Smooth muscle cell of the pulmonary artery (primary cell): ENCODE data around the gene CXCL6. TPM values are rescaled to one million over a fixed set of nuclear protein-coding genes. Genes with fewer than 3 reads are reported as not detected.

Source experiments
- total RNA-seq: library from RNA; depleted of rRNA; stranded (reverse); fragments of >200 nt; gene quantifications from 2 replicates; pipeline ENCODE4 v1.2.3, GENCODE V29; 2014

The CXCL6 gene
- total RNA-seq = 19.6 and 184 TPM in 2 replicates

DNA sequence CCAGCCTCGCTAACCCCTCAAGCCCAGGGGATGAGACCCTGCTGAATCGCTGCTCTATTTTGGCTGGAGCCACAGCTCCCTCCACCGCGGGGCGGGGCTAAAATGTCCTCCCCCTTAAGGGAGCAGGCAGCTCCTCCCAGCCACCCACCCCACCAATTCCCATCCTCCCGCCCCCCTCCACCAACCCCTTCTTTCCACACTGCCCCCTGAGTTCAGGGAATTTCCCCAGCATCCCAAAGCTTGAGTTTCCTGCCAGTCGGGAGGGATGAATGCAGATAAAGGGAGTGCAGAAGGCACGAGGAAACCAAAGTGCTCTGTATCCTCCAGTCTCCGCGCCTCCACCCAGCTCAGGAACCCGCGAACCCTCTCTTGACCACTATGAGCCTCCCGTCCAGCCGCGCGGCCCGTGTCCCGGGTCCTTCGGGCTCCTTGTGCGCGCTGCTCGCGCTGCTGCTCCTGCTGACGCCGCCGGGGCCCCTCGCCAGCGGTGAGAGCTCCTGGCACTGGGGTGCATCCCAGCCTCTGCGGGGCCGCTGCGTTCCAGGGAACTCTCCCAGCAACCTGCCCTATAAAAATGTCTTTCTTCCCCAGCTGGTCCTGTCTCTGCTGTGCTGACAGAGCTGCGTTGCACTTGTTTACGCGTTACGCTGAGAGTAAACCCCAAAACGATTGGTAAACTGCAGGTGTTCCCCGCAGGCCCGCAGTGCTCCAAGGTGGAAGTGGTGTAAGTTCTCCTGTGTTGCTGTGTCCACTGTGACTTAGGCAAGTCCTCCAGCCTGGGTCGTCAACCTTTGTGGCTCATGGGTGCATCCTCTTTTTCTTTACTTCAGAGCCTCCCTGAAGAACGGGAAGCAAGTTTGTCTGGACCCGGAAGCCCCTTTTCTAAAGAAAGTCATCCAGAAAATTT, at the start of gene CXCL6:
TSS of gene CXCL6 (plus strand) at position 306 of the 907 bp plus-strand sequence. CDS start at position 379, 73 bp downstream.

DNA sequence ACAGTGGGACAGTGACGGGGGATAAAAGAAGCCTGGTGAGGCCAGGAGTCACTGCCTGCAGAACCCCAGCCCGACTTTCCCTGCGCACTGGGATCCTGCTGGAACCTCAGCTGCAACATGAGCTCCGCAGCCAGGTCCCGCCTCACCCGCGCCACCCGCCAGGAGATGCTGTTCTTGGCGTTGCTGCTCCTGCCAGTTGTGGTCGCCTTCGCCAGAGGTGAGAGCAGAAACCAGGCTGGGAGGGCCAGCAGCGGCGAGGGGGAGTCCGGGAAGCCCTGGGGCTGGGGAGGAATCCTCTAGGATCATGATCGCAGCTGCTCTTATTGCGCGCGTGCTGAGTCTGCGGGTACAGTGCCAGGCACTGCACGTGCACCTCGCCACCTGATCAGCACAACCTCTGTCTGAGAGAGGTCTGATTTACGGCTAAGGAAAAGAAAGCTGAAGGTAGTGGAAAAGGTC, 16.8 kb downstream of the CXCL6 start, which contains the start of gene PF4V1:
TSS of gene PF4V1 (plus strand) at position 51 of the 459 bp plus-strand sequence. CDS start at position 118, 67 bp downstream.

DNA sequence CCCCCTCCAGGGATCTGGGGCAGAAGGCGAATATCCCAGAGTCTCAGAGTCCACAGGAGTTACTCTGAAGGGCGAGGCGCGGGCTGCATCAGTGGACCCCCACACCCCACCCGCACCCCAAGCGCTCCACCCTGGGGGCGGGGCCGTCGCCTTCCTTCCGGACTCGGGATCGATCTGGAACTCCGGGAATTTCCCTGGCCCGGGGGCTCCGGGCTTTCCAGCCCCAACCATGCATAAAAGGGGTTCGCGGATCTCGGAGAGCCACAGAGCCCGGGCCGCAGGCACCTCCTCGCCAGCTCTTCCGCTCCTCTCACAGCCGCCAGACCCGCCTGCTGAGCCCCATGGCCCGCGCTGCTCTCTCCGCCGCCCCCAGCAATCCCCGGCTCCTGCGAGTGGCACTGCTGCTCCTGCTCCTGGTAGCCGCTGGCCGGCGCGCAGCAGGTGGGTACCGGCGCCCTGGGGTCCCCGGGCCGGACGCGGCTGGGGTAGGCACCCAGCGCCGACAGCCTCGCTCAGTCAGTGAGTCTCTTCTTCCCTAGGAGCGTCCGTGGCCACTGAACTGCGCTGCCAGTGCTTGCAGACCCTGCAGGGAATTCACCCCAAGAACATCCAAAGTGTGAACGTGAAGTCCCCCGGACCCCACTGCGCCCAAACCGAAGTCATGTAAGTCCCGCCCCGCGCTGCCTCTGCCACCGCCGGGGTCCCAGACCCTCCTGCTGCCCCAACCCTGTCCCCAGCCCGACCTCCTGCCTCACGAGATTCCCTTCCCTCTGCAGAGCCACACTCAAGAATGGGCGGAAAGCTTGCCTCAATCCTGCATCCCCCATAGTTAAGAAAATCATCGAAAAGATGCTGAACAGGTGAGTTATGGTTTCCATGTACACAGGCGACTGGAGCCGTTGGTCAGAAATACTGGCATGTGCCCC, 32.9 kb downstream of the CXCL6 start, which contains the start of gene CXCL1:
TSS of gene CXCL1 (plus strand) at position 264 of the 926 bp plus-strand sequence. CDS start at position 342, 78 bp downstream.

Other genes starting within 250 kb of the CXCL6 start
- gene RASSF6, start 216.2 kb upstream of the CXCL6 start, total RNA-seq = 0.03 TPM in 1 of 2 replicates, not detected in the other
- gene CXCL8, start 96.1 kb upstream of the CXCL6 start, total RNA-seq = 23.3 and 132 TPM in 2 replicates
- 2.1 and 4.2 TPM in 2 replicates for gene PF4V1, start 16.6 kb downstream of the CXCL6 start, total RNA-seq
- gene CXCL1, start 32.7 kb downstream of the CXCL6 start, total RNA-seq = 21.6 and 120 TPM in 2 replicates
- not detected in 2 replicates for gene PF4, start 145.3 kb downstream of the CXCL6 start, total RNA-seq
- gene PPBP, start 151.5 kb downstream of the CXCL6 start, total RNA-seq = not detected in 2 replicates
- gene CXCL5, start 162.0 kb downstream of the CXCL6 start, total RNA-seq = 0.59 and 1.7 TPM in 2 replicates
- 1.5 and 9.0 TPM in 2 replicates for gene CXCL3, start 202.0 kb downstream of the CXCL6 start, total RNA-seq